ENCODE data around the gene PNP.

- no peak for TF ChIP-seq POLR2A (IDR thresholded peaks at IDR 0.05)
- TF ChIP-seq CTCF (IDR thresholded peaks at IDR 0.05 in 4 of 5, conservative IDR thresholded peaks at IDR 0.05 in 1 of 5) = no peak
Measured at GRCh38 chr14:20515846-20516245, 46.6 kb downstream of the PNP start.

Data from gastrocnemius medialis (tissue), 4 donors.